Breast epithelium (tissue), 4 donors: Measurements from ENCODE around the gene COL23A1. TPM values are rescaled to one million over a fixed set of nuclear protein-coding genes. Genes with fewer than 3 reads are reported as not detected.

Experiments
- DNase-seq, 2 donors: peaks; one replicate each; pipeline ENCODE4 v3.0.0-alpha.2; 2019; ENCODE audit warnings: low spot score in 2 of 2
- H3K27ac ChIP-seq, 2 donors: fragments of 200-600 bp; sonication (generic) in 1 of 2; one replicate each; pipeline ENCODE4 v1.5.1; 2016 to 2019; ENCODE audit warnings: mild to moderate bottlenecking in 1 of 2
- H3K27me3 ChIP-seq, 2 donors: fragments of 200-600 bp; sonication (generic) in 1 of 2; one replicate each; pipeline versions ENCODE4 v1.5.1 to v1.6.0; 2017 to 2019; ENCODE audit warnings: control low read depth in 1 of 2, mild to moderate bottlenecking in 1 of 2
- H3K36me3 ChIP-seq: fragments of 200-600 bp; one replicate; pipeline ENCODE4 v1.5.1; 2019
- H3K4me1 ChIP-seq, 2 donors: fragments of 200-600 bp; sonication (generic); one replicate each; pipeline ENCODE4 v1.5.1; 2016 to 2019; ENCODE audit warnings: control low read depth in 1 of 2
- H3K4me3 ChIP-seq, 3 donors: fragments of 200-600 bp; sonication (generic); 1 replicate in 2 of 3; 2 replicates in 1 of 3; pipeline ENCODE4 v1.5.1; 2016 to 2019; ENCODE audit warnings: mild to moderate bottlenecking in 3 of 3, moderate library complexity in 2 of 3
- H3K9me3 ChIP-seq, 2 donors: fragments of 200-600 bp; sonication (generic) in 1 of 2; one replicate each; pipeline ENCODE4 v1.5.1; 2016 to 2019; ENCODE audit warnings: control low read depth in 1 of 2
- POLR2A ChIP-seq: fragments of 450-650 bp; IDR thresholded peaks from one replicate; pipeline ENCODE4 v1.6.1; 2016; ENCODE audit warnings: antibody characterized with exemption, mild to moderate bottlenecking, moderate library complexity
- POLR2AphosphoS5 ChIP-seq, 3 donors: sonication (generic); formaldehyde crosslinking; IDR thresholded peaks; one replicate each; pipeline ENCODE4 v1.6.1; 2017; ENCODE audit warnings: antibody characterized with exemption in 3 of 3
- intact Hi-C: fragments of 100-400 bp; cut with DNase I; formaldehyde crosslinking; loops from one replicate; pipeline ENCODE4 v1.15.1; 2023; ENCODE audit warnings: low total_unique reads
- total RNA-seq, 3 donors: library from RNA; depleted of rRNA; stranded (reverse); fragments of >200 nt; gene quantifications; one replicate each; pipeline ENCODE4 v1.1.0, GENCODE V29; 2016
- TF ChIP-seq, protein P1 (sequence below), 3 donors: fragments of 450-650 bp; IDR thresholded peaks; one replicate each; pipeline ENCODE4 v1.5.1; 2016 to 2017; ENCODE audit warnings: antibody characterized with exemption in 3 of 3, mild to moderate bottlenecking in 3 of 3, moderate library complexity in 3 of 3

COL23A1 gene
- total RNA-seq, 3 donors from 2014 or later: 0.32 to 3.3 (median 2.6) TPM

- intact Hi-C loops: loop anchor here (5.0 kb wide), 1 partner anchor 1432 kb away; no protein-coding TSS in a partner anchor
- H3K27ac ChIP-seq: no peak overlapping the region
- no peaks in the 10 kb centered on the region for H3K36me3 ChIP-seq
- H3K27me3 ChIP-seq: peaks cover 0 to 7% of the 10 kb centered on the region in 2 donors
- no peaks in the 10 kb centered on the region for H3K9me3 ChIP-seq
- TF ChIP-seq POLR2A (no peak), POLR2AphosphoS5 (IDR thresholded peaks at IDR 0.05) (no peak)
- TF ChIP-seq, protein P1, sequence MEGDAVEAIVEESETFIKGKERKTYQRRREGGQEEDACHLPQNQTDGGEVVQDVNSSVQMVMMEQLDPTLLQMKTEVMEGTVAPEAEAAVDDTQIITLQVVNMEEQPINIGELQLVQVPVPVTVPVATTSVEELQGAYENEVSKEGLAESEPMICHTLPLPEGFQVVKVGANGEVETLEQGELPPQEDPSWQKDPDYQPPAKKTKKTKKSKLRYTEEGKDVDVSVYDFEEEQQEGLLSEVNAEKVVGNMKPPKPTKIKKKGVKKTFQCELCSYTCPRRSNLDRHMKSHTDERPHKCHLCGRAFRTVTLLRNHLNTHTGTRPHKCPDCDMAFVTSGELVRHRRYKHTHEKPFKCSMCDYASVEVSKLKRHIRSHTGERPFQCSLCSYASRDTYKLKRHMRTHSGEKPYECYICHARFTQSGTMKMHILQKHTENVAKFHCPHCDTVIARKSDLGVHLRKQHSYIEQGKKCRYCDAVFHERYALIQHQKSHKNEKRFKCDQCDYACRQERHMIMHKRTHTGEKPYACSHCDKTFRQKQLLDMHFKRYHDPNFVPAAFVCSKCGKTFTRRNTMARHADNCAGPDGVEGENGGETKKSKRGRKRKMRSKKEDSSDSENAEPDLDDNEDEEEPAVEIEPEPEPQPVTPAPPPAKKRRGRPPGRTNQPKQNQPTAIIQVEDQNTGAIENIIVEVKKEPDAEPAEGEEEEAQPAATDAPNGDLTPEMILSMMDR (IDR thresholded peaks at IDR 0.05): no peak
- H3K4me3 ChIP-seq: no peak overlapping the region
- no peak for DNase-seq
- H3K4me1 ChIP-seq: no peaks in the 10 kb centered on the region
These were observed 340.8 kb downstream of the COL23A1 start for GRCh38 chr5:178249191-178249989.

GRCh38 chr5:178248750-178249149 is 341.4 kb downstream of the COL23A1 start:
- Histone ChIP-seq H3K27ac (no peak overlapping the region), H3K4me3 (no peak overlapping the region), H3K4me1 (no peaks in the 10 kb centered on the region), H3K9me3 (no peaks in the 10 kb centered on the region), H3K36me3 (no peaks in the 10 kb centered on the region), H3K27me3 (peaks cover 0 to 7% of the 10 kb centered on the region in 2 donors)
- intact Hi-C loops: loop anchor here (5.0 kb wide), 1 partner anchor 1431 kb away; no protein-coding TSS in a partner anchor
- DNase-seq: no peak
- TF ChIP-seq, protein P1 (IDR thresholded peaks at IDR 0.05): no peak
- TF ChIP-seq POLR2A (no peak), POLR2AphosphoS5 (IDR thresholded peaks at IDR 0.05) (no peak)

DNA sequence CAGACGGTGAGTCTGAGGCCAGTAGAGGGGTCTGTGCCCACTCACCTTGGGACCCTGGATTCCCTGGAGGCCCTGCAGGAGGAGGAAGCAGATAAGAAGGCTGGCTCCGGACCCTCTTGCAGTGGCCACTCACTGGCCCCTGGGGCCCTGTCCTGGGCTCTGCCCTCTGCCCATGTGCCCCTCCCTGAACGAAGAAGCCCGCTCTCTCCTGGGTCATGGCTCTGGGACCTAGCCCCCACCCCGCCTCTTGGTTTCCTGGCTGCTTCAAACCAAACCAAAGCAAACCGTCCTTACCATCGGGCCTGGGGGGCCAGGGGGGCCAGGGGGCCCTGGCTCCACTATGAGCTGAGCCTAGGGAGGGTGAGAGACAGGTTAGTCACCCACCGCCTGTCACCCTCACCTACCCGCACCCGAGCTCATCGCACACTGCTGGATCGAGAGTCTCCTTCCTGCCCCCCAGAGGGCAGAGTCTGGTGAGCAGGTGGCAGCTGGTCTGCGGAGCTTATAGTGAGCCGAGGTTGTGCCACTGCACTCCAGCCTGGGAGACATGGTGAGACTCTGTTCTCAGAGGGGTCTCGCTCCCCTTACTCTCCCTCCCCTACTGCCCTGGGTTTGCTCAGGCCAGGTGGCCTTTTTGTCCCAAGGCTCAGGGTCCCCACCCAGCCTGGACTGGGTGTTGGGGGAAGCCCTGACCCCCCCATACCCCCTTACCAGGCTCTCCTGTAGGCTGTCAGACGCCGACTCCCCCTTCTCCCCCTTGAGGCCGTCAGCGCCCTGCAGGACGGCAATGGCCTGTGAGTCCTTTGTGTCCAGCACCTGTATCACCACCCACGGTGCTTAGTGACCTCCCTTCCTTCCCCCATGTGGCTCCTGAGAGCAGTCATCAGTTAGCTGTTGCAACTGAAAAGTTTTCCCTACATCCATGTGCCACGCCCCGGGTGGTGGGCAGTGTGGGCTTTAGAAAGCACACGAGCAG is 342.4 kb downstream of the COL23A1 start:
- no peaks in the 10 kb centered on the region for H3K36me3 ChIP-seq
- TF ChIP-seq POLR2AphosphoS5 (IDR thresholded peaks at IDR 0.05) (no peak), POLR2A (no peak)
- TF ChIP-seq, protein P1 (IDR thresholded peaks at IDR 0.05): no peak
- no peak for DNase-seq
- peaks cover 0 to 7% of the 10 kb centered on the region in 2 donors for H3K27me3 ChIP-seq
- no peaks in the 10 kb centered on the region for H3K9me3 ChIP-seq
- H3K27ac ChIP-seq: no peak overlapping the region
- intact Hi-C loops: loop anchor here (5.0 kb wide), 1 partner anchor 1430 kb away; no protein-coding TSS in a partner anchor
- no peaks in the 10 kb centered on the region for H3K4me1 ChIP-seq
- H3K4me3 ChIP-seq: no peak overlapping the region

DNA sequence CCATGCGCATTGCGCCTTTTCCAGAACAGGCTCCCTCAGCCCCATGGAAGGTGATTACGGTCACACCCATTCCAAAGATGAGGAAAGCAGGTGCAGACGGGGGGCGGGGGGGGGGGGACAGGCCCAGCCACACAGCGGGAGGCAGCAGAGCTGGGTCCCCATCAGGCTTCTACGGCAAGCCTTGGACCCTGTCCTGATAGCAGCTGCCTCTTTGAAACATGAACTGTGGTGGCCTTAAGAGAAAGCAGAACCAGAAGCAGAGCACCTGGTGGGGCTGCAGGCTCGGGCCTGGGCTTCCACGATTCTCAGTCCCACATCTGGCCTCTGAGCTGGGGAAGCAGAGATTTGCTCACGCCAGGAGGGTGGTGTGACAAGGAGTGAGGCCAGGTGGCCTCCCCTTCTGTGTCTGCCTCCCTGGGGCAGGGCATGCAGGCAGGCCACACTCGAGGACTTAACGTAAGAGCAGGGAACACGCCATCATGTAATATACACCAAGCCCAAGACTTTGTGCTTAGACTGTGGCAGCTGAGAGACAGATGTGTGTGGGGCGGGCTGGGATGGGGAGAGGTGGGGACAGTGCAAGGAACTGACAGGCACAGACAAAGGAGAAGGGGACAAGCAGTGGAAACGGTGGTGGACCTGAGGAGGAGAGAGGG is 343.4 kb downstream of the COL23A1 start:
- DNase-seq: no peak
- Histone ChIP-seq H3K27me3 (peaks cover 0 to 7% of the 10 kb centered on the region in 2 donors), H3K9me3 (no peaks in the 10 kb centered on the region), H3K4me1 (no peaks in the 10 kb centered on the region), H3K36me3 (no peaks in the 10 kb centered on the region), H3K27ac (no peak overlapping the region), H3K4me3 (no peak overlapping the region)
- intact Hi-C loops: loop anchor here (5.0 kb wide), 1 partner anchor 1429 kb away; no protein-coding TSS in a partner anchor
- TF ChIP-seq POLR2AphosphoS5 (IDR thresholded peaks at IDR 0.05) (no peak), POLR2A (no peak)
- TF ChIP-seq, protein P1 (IDR thresholded peaks at IDR 0.05): no peak
